GM18858 (cell line): ENCODE measurements around the gene VGLL3.

Experiments
- ATAC-seq: cut with Tn5 transposase; IDR thresholded peaks from one replicate; pipeline ENCODE4 v1.9.1; 2021; ENCODE audit not compliant: unreplicated experiment

The VGLL3 gene

DNA sequence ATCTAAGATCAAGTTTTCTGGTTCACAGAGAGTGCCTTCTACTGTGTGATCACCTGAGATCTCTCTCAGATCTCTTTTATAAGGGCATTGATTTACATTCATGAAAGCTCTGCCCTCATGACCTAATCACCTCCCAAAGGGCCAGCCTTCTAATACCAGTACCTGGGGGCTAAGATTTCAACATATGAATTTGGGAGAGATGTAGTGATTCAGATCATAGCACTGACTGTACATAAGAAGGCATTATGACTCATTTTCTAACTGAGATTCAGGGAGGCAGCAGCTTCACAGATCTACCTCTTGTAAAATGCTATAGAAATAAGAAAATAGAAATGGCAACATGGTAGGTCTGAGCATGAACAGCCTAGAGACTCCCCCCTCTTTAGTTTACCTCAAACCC is 39.6 kb downstream of the VGLL3 start:
- no peak for ATAC-seq

DNA sequence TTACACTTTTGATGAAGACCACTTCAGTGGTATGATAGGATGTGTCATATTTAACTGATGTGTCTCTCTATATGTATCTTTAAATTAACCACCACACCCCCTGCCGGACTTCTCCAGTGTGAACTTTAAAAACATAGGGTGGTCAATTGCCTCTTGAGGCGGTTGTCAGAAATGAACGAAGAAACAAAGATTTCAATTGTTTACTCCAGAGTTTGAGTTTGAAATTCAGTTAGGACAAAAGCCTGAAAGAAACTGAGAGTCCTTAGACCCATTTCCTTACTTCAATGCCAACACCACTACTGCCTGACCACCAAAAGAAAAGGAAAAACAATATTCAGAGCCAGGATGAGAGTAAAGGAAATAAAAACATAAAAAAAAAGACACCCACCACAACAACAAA is 40.2 kb downstream of the VGLL3 start:
- no peak for ATAC-seq

DNA sequence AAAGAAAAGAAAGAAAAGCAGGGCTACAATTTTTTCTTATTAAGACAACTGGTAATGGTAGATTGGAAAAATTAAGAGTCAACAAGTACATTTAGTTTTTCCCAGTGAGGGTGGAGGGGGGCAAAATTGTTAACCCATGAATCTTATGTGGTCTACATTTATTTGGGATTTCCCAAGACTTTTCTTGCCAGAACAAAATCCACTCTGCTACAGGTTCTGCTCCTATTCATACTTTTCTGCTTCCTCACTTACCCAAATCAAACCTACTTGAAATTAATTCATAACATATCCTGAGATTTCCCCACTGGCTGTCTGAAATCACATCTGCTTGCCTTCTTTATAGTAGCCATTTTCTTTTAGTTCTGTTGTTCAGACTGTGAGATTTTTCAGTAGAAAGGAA is 41.1 kb downstream of the VGLL3 start:
- ATAC-seq = no peak

DNA sequence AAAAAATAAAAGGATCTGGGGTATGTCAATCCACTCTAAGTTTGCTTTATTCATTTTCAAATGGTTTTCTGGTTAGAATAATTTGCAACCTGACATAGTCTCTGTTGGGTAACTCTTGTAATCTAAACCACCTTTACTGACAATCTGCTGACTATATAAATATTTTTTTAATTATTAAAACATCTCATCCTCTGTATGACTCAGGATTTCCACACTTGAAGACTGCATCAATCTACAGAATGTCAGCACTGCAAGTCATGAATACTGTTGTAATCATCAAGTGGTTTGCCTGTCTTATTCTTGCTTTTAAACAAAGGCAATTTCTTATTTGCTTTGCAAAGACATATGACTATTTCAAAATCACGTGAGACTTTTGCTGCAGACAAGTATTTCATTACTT is 42.1 kb downstream of the VGLL3 start:
- ATAC-seq = no peak

DNA sequence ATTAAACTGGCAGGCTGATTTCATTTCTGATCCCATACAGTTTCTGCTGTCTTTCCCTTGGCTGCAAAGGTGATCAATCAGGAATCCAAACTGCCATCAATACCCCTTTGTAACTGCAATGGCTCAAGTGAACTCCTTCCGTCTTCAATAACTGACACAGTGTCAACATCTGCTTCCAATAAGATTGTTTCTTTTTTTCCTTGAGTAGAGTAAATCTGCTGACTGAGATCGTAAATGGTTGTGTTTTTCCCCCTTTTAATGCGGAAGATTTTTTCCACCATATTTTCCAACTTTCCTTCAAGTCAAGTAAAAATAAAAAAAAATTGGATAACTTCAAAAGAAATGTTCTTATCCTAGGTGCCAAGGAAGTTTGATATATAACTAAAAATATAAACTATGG is 48.7 kb downstream of the VGLL3 start:
- no peak for ATAC-seq

DNA sequence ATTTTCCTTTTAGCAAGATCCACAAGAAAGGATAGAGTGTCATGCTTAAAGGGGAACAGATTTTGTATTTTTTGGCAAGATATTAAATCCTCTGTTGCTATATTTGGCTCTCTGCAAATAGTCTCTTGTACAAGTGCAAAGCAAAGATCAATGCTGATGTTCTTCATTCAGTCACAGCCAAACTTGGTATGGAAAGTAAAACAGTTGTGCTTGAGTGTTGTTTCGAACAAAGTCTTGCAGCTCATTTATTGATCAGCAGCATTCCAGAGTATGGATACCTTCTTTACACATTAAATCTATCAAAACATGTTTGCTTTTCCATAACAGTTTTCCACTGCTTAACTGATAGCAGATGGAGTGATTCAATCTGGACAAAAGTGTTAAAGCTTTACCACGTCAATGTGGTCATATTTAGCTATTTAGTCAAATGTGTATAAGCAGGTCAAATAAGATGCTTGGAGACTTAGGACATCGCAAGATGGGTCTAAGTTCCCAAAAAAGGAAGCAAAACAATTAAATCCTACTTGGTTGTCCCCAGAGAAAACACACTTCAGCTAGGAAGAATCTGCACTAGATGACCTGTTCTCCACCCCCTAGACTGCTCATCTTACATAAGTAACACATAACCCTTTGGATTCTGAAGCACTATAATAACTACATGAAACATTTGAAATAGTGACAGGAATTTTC is 52.4 kb downstream of the VGLL3 start:
- no peak for ATAC-seq

DNA sequence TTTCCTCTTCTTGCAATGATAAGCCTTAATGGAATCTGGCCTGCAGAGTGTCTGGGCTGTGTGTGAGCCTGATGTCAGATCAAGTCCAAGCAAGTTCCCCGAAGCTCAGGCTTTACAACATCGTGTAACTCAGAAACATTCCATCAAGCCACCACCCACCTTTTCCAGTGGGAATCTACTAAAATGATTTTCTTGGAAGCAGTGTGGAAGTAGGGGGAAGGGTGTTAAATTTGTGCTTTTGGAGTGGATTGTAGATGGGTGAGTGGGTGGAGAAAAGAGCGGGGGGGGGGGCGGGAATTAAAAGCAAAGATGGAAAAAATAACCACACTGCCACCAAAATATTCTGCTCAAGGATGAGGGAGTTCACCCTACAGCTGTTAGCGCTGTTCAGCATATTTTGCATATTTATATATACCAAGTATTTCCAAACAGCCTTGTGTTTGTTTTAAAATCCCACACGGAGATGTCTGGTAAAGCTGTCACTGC is 53.6 kb downstream of the VGLL3 start:
- ATAC-seq = no peak

DNA sequence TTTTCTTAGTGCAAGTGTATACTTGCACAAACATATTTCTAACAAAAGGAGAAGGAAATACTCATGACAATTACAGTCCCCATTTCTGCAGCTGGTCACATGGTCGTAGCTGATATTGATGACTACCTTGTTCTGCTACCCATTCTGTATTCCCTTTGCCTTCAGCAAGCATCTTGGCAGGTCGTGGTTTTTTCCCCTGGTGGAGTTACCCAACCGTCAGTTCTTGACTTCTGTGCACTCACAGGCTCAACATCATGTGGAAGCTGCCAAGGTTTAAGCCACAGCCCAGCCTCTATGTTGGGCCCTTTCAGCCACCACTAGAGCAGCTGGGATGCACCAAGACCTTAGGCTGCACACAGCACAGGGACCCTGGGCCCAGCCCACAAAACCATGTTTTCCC is 56.1 kb downstream of the VGLL3 start:
- no peak for ATAC-seq

DNA sequence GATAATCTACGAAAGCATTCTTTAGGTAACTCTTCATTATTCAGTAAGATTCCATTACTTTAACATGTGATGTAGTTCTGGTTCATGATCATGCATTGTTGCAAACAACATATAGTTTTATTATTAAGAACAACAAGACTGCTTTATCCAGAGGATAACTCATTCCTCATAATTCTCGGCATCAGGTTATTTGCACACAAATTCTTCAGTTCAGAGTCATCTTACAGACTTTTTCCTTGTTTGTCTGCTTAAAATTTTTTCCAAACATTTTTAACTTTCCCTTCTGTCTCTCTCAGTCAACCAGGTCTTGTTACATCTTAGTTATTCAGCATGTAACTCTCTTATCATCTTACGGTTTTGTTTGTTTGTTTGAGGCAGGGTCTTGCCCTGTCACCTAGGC is 60.1 kb downstream of the VGLL3 start:
- no peak for ATAC-seq

DNA sequence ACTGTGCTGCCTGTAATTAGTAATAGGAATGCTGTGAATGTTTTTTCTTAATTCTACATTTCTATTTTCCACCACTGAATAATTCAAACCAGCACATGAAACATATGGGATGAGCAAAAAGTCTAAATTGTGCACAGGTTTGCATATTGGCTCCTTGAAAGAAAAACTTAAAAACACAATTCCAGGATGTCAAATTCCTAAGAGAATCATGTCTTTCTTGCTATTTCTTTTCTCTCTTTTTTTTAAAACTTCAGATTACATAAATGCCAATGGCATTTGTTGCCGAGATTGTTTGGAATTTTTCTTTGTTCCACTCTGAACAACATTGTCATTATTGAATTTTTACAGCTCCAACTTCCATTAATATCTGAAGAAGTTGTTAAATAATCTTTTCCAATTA is 60.8 kb downstream of the VGLL3 start:
- ATAC-seq = no peak

DNA sequence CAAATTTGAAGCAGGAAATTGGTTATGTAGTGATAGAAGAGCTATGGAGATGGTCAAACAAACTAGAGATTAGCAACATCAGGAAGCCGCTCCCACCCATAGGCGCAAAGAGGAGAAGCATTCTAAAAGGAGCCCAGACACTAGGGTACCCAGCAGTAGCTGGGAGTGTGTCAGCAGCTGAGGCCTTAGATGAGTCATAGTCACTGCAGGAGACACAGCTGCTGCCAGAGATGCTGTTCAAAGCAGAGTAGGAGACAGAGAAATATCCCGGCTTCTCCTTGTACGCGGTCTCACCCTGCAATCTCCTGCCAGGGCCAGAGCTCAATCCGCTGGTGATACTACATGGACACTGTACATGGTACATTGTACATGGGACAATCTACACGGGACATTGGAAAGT is 61.9 kb downstream of the VGLL3 start:
- ATAC-seq = no peak

DNA sequence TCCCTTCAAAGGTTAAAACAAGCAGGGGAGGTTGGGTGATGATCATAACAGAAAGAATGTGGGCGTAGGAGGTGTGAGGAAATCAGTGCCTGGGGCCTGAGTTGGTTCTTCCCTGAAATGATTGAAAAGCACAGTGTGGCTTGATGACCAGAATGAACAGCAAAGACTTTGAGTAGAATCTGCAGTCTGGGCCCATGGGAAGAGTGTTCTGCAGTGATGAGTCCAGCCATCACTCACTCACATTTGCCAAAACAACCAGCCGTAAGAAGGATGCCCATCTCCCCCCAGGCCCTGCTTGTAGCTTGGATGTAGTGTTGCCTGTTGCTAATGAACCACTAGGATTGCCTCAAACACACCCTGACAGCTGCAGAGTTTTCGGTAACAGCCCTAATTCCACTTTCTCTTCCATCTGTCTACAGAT is 67.9 kb downstream of the VGLL3 start:
- ATAC-seq = peak; percentile 36

DNA sequence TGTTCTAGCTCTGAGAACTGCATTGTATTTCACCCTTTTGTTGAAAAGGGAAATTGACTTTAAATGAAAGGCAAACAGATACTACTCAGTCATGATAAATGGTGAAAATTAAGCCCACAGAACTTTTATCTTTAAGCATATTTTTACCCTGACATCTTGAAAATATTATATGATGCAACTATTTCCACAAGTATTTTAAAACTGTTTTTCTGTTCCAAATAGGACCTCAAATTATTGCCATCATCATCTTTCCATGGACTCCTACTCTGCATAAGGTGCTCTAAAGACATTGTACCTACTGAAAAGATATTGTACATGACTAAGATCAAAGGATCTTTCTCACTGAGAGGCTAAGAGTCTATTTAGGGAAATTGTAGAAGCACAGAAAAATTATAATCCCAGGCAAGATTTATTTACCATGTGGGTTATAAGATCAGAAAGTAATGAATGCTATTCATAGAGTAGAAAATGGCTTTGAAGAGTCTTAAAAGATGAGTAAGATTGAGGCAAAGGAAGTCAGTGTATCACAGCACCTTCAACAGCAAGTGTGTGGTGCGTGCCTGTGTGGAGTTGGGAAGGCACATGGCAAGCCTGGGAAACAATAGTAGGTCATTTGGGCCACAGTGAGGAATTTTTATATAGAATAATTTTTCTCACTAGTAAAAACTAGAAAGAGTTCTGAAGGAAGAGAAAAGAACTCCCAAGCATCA is 68.8 kb downstream of the VGLL3 start:
- no peak for ATAC-seq

DNA sequence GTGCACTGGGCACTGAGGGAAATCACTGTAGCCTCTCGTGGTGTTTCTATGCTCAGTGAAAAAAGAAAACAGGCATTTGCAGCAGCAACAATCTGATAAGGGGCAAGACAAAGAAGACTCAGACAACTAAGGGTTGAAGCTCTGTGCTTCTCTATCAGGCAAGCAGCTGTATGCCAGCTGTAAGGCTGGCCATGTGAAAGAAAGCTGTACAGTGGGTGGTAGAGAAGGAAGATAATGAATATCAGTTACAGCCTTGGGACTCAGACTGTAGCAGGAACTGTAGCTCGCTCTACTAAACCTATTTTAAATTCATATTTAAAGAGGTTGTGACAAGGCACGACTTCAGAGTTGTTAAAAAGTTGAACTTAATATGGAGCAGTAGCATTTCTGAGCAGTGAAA is 76.3 kb downstream of the VGLL3 start:
- ATAC-seq = no peak

DNA sequence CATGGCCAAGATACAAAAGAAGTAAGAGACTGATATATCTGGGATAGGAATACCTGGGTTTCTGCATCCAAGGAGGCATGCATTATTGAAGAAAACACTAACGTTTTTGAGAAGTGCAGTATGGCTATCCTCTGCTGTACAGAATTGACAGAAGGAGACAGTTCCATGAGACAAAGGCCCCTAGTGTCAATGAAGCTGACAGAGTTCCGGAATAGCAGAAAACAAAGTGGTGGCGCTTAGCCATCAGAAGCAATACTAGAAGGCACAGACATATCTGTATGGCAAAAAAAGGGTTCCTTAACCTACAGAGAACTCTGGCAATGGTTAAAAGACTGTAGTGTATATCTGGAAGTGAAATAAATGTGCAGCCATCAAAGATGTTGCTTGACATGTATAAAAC is 77.8 kb downstream of the VGLL3 start:
- ATAC-seq = no peak

DNA sequence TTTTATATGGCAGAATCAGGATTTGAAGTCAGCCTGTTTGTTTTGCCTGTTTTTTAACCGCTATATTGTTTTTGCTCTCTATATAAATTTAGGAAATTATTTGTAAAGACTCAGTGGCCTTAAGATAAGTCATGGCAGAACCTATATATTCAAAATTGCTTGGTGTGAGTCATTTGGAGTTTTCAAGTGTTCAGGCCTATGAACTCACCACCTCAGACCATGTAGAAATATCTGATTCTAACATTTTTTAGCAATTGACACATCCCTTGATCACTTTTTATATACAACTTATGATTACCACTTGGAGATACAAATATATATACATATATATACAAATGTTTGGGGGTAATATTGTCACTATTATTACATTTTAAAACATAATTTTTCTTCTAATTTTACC is 95.7 kb downstream of the VGLL3 start:
- ATAC-seq = no peak

DNA sequence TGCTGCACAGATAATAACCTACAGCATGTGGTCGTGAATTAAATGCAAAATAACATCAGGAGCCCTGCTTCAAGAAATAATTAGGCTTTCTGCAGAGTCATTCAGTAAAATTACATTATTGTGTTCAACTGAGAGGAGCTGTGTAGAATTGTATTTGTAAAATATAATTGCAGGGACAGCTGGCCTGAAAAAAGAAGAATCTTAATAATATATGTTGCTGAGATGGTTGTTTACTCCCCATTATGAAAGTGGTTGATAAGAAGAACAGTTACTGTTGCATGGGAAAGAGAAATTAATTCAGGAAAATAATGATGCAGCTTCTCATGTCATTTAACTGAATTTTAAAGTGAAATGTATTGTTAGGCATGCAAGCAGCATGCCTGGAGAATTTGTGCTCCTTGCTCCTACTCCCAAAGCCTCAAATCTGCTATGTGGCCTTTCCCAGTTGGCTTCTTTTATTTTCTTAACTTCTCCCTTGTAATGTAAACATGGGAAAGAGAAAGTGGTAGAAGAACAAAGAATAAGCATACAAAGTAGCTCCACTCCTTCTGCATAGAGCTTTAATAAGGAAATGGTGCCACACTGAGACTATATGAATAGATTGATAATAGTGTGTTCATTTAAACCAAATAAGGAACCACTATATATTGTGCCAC is 100.1 kb downstream of the VGLL3 start:
- no peak for ATAC-seq
